Skeletal muscle satellite cell (primary cell): ENCODE measurements around the gene FGR.

Experiments
- H3K27me3 ChIP-seq: 2 replicates; pipeline ENCODE4 v1.7.0; 2013; ENCODE audit warnings: low read length; ENCODE audit not compliant: control insufficient read depth, insufficient read depth
- H3K36me3 ChIP-seq: 2 replicates; pipeline ENCODE4 v1.7.0; 2013; ENCODE audit warnings: mild to moderate bottlenecking, control low read depth, low read length; ENCODE audit not compliant: insufficient read depth
- H3K4me1 ChIP-seq: 2 replicates; pipeline ENCODE4 v1.7.0; 2013; ENCODE audit warnings: low read length; ENCODE audit not compliant: control insufficient read depth, insufficient read depth
- H3K4me2 ChIP-seq: 2 replicates; pipeline ENCODE4 v1.7.0; 2013; ENCODE audit warnings: mild to moderate bottlenecking, low read length
- H3K4me3 ChIP-seq: 2 replicates; pipeline ENCODE4 v1.7.0; 2013; ENCODE audit warnings: low read length
- H3K9ac ChIP-seq: 2 replicates; pipeline ENCODE4 v1.7.0; 2013; ENCODE audit warnings: mild to moderate bottlenecking, low read depth, low read length, moderate library complexity
- H3K9me3 ChIP-seq: replicated peaks from 2 replicates; pipeline ENCODE4 v1.7.0; 2013; ENCODE audit warnings: mild to moderate bottlenecking, control low read depth, low read length

Gene FGR

DNA sequence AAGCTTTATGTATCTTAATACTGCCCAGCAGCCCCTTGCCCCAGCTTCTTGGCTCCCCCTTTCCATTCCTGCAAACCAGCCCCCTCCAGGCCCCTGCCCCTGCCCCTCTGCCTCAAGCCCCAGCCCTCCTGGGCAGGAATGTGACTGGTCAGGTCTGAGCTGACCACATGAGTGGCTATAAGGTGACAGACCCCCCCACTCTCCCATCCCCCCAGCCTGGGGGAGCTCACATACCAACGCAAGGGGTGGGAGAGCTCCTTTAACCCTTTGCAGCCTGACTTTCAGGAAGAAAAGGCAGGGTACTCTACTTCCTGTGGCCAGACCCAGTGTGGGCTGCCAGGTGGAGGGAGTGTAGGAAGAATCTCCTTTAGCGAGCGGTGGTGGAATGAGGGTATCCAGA is 64.2 kb downstream of the FGR start:
- Histone ChIP-seq H3K27me3 (no peaks in the 10 kb centered on the region), H3K9ac (no peak overlapping the region), H3K36me3 (no peaks in the 10 kb centered on the region), H3K4me3 (no peak overlapping the region), H3K9me3 (no peaks in the 10 kb centered on the region), H3K4me2 (no peak overlapping the region), H3K4me1 (peaks cover 84% of the 10 kb centered on the region)

DNA sequence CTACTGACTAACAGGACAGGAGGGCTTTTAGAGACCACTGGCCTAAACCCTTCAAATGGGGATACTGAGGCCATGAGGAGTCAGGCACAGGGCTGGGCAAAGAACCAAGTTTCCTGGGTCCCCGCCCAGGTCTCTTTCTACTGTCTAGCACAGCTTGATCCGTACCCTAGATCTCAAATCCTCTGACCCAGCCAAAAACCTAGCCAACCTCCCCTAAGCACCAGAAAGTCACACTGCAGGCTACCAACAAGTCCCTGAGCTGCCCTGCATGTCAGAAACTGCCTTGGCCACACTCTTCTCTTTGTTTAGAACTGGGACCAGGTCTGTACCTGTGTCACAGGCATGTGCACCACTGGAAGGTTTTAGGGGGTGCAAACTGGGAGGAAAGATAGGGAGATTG is 64.6 kb downstream of the FGR start:
- no peak overlapping the region for H3K9ac ChIP-seq
- peaks cover 88% of the 10 kb centered on the region for H3K4me1 ChIP-seq
- H3K4me2 ChIP-seq = no peak overlapping the region
- no peaks in the 10 kb centered on the region for H3K36me3 ChIP-seq
- H3K9me3 ChIP-seq = no peaks in the 10 kb centered on the region
- no peaks in the 10 kb centered on the region for H3K27me3 ChIP-seq
- H3K4me3 ChIP-seq = no peak overlapping the region

- H3K4me1 ChIP-seq = peaks cover 88% of the 10 kb centered on the region
- H3K36me3 ChIP-seq = no peaks in the 10 kb centered on the region
- no peaks in the 10 kb centered on the region for H3K27me3 ChIP-seq
- no peaks in the 10 kb centered on the region for H3K9me3 ChIP-seq
- H3K9ac ChIP-seq = no peak overlapping the region
- no peak overlapping the region for H3K4me2 ChIP-seq
- H3K4me3 ChIP-seq = no peak overlapping the region
Measured at GRCh38 chr1:27569506-27570291, 65.3 kb downstream of the FGR start.

DNA sequence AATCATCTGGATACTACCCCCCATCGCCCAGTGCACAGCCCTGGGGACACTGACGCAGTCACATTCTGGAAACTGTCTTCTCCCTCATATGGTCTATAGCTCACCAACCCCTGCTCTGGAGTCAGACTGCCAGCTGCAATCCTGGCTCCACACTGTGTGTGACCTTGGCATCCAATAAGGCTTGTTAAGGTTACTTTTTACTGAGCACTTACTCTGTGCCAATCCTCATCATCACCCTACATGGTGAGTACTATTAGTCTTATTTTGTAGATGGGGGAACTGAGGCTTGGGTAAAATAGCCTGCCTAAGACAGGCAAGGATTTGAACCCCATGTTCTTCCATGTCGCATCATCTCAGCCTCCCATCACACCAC is 65.9 kb downstream of the FGR start:
- peaks cover 88% of the 10 kb centered on the region for H3K4me1 ChIP-seq

GRCh38 chr1:27568300-27569087 is 66.5 kb downstream of the FGR start:
- no peaks in the 10 kb centered on the region for H3K9me3 ChIP-seq
- H3K36me3 ChIP-seq = no peaks in the 10 kb centered on the region
- peak overlapping the region; percentile 11 for H3K9ac ChIP-seq
- H3K4me2 ChIP-seq = peak overlapping the region; percentile 75
- H3K27me3 ChIP-seq = no peaks in the 10 kb centered on the region
- peaks cover 88% of the 10 kb centered on the region for H3K4me1 ChIP-seq
- H3K4me3 ChIP-seq = peak overlapping the region; percentile 50

More for the DNA sequence above, 65.9 kb downstream of the FGR start:
- no peaks in the 10 kb centered on the region for H3K9me3 ChIP-seq
- H3K4me2 ChIP-seq = peak overlapping the region; percentile 75
- no peak overlapping the region for H3K9ac ChIP-seq
- no peaks in the 10 kb centered on the region for H3K36me3 ChIP-seq
- no peak overlapping the region for H3K4me3 ChIP-seq
- H3K27me3 ChIP-seq = no peaks in the 10 kb centered on the region

DNA sequence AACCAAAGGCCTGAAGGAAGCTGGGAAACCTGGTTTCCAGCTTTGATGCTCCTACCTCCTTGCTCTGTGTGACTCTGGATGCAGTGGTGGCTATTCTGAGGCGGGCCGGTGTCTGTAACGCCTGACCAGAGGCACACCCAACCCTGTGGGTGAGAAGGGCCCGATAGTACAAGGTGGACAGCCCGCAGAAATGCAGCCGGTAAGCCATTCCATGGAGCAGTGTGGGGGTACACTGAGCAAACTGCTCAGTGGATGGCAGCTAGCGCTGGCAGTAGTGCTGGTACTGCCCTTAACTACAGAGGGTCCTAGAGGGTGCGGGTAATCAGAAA is 67.0 kb downstream of the FGR start:
- Histone ChIP-seq H3K9ac (peak overlapping the region; percentile 11), H3K4me1 (peaks cover 88% of the 10 kb centered on the region), H3K4me2 (peak overlapping the region; percentile 75), H3K4me3 (peak overlapping the region; percentile 50), H3K27me3 (no peaks in the 10 kb centered on the region), H3K36me3 (no peaks in the 10 kb centered on the region), H3K9me3 (no peaks in the 10 kb centered on the region)

DNA sequence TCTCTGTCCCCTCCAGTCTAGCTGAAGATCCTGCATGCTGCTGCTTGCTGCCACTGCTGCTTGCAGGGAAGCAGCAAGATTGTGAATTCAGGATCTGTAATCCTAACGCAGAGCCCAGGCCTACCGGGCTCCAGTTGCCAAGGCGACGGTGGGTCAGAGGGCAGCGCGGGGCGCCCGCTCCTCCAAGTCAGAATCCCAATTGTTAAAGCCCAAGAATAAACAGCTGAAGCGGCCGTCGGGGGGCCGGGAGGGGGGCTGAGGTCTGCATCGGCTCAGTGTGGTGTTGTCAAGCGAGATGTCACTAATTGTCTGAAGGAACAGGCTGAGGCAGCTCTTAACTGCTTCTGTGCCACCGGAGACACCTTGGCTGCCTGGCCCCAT is 67.8 kb downstream of the FGR start:
- Histone ChIP-seq H3K4me1 (peaks cover 88% of the 10 kb centered on the region), H3K9ac (no peak overlapping the region), H3K9me3 (no peaks in the 10 kb centered on the region), H3K4me2 (peak overlapping the region; percentile 35), H3K36me3 (no peaks in the 10 kb centered on the region), H3K4me3 (no peak overlapping the region), H3K27me3 (no peaks in the 10 kb centered on the region)

DNA sequence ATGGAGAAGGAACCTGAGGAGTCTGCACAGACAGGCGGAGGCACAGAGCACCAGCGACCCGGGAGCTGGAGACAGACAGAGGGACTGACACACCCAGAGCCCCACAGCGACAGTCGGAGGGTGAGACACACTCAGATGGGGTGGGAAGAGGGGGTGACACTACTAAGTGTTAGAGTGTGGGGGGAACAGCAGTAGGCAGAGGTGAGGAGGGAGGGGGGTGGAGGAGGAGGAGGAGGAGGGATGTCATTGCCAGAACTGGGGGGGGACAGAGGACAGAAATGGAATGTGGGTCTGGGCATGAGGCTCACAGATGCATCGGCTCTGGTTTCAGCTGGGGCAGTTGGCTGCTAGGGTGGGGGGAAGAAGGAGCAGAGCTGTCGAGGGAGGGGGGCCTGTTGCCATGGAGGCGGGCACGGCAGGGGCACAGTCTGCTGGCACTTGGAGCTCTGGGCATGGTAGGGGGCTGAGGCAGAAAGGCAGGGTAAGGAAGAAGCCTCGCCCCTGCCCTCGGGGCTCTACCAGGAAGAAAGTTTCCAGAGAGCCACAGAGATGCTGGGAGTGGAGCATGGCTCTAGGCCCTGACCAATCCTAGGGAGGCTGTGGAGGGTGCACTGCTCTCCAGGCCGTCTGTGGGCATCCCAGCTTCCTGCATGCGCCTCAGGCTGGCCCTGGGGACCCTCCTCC is 68.4 kb downstream of the FGR start:
- H3K4me2 ChIP-seq = peak overlapping the region; percentile 35
- no peaks in the 10 kb centered on the region for H3K9me3 ChIP-seq
- no peak overlapping the region for H3K4me3 ChIP-seq
- no peaks in the 10 kb centered on the region for H3K27me3 ChIP-seq
- H3K36me3 ChIP-seq = no peaks in the 10 kb centered on the region
- H3K9ac ChIP-seq = peak overlapping the region; percentile 7
- peaks cover 88% of the 10 kb centered on the region for H3K4me1 ChIP-seq

DNA sequence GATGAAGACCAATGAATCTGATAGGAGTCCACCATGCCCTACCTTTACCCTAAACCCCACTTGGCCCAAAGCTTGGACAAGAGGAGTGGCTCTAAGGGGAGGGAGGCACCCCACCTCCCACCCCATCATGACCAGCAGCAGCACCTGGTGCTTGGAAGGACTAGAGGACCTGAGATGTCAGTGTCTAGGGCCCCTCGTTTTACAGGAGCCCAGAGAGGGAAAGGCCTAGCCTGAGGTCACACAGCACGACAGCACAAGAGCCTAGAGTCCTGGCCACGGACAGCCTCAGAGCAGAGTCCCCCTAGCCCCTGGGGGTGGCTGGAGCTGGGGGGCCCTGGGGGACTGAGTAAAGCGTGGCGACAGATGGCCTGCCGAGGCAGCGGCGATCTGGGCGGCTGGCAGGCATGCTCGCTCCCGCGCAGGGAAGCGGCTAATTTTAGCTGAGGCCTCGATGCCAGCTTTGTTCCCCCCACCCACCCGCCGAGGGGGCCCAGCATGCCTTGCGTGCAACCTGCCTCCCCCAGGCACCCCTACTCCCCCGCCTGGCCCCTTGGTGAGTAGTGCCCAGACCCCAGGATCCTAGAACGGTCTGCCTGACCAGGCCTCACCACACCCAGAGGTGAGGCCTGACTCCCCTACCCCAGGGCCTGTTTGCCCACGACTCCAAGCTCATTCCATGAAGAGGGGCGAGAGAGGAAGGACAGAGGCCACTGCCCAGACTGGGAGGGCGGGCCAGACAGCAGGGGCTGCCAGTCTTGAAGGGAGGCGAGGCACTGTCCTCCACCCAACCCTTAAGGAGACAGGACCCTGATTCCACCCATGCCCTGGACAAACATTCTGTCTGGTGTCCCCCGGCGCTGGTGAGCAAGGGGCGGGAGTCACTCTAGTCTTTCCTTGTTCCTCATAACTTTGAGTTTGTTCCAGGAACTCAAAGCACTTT is 70.0 kb downstream of the FGR start:
- Histone ChIP-seq H3K4me2 (peak overlapping the region; percentile 57), H3K36me3 (peaks cover 3% of the 10 kb centered on the region), H3K9ac (peak overlapping the region; percentile 16), H3K4me3 (no peak overlapping the region), H3K4me1 (peaks cover 98% of the 10 kb centered on the region), H3K9me3 (no peaks in the 10 kb centered on the region), H3K27me3 (no peaks in the 10 kb centered on the region)

GRCh38 chr1:27563591-27564471 is 71.2 kb downstream of the FGR start:
- H3K4me1 ChIP-seq = peaks cover 94% of the 10 kb centered on the region
- peak overlapping the region; percentile 16 for H3K4me3 ChIP-seq

More at GRCh38 chr1:27563591-27564471, 71.2 kb downstream of the FGR start:
- Histone ChIP-seq H3K9ac (peak overlapping the region; percentile 16), H3K9me3 (no peaks in the 10 kb centered on the region), H3K4me2 (peak overlapping the region; percentile 57), H3K27me3 (no peaks in the 10 kb centered on the region), H3K36me3 (peaks cover 3% of the 10 kb centered on the region)
